RWPE2 (cell line): ENCODE results near the gene HNRNPAB.
A peak's percentile ranks its signal among the peaks of the same experiment; 100 is the strongest.

Source experiments
- ATAC-seq: fragments of 200-7000 bp; cut with Tn5 transposase; 3 replicates; pipeline ENCODE4 v1.9.1; 2021; ENCODE audit warnings: low read depth
- DNase-seq: peaks from one replicate; pipeline ENCODE4 v3.0.0-alpha.2; 2020; ENCODE audit warnings: low spot score
- H3K27ac ChIP-seq: fragments of 450-650 bp; 2 replicates; pipeline ENCODE4 v1.5.1; 2017; ENCODE audit warnings: mild to moderate bottlenecking; ENCODE audit not compliant: poor library complexity, severe bottlenecking
- H3K27me3 ChIP-seq: fragments of 250-450 bp; sonication (Bioruptor Pico); 2 replicates; pipeline ENCODE4 v1.5.1; 2021; ENCODE audit warnings: mild to moderate bottlenecking, moderate library complexity; ENCODE audit not compliant: insufficient read depth, poor library complexity, severe bottlenecking
- H3K36me3 ChIP-seq: fragments of 250-450 bp; sonication (Bioruptor Pico); 2 replicates; pipeline ENCODE4 v1.5.1; 2020; ENCODE audit warnings: low read depth, mild to moderate bottlenecking, moderate library complexity
- H3K4me1 ChIP-seq: fragments of 250-450 bp; sonication (Bioruptor Pico); 2 replicates; pipeline ENCODE4 v1.5.1; 2021; ENCODE audit warnings: mild to moderate bottlenecking, moderate library complexity; ENCODE audit not compliant: insufficient read depth, poor library complexity, severe bottlenecking
- H3K4me3 ChIP-seq: fragments of 250-450 bp; sonication (Bioruptor Pico); 2 replicates; pipeline ENCODE4 v1.5.1; 2021; ENCODE audit warnings: mild to moderate bottlenecking, moderate library complexity; ENCODE audit not compliant: severe bottlenecking
- H3K9me3 ChIP-seq: fragments of 250-450 bp; sonication (Bioruptor Pico); 2 replicates; pipeline ENCODE4 v1.5.1; 2021; ENCODE audit warnings: mild to moderate bottlenecking, moderate library complexity; ENCODE audit not compliant: severe bottlenecking
- CTCF ChIP-seq: fragments of 450-650 bp; IDR thresholded peaks from one replicate; pipeline ENCODE4 v1.5.1; 2017; ENCODE audit warnings: mild to moderate bottlenecking, moderate library complexity; ENCODE audit not compliant: poor library complexity, severe bottlenecking

HNRNPAB gene

GRCh38 chr5:178204182-178204934, at the start of gene HNRNPAB:
Gene HNRNPAB (plus strand): TSS chr5:178204533. CDS start chr5:178204838, 305 bp downstream.
- Histone ChIP-seq H3K27me3 (no peaks in the 10 kb centered on the region), H3K4me1 (peaks cover 20% of the 10 kb centered on the region), H3K9me3 (no peaks in the 10 kb centered on the region), H3K4me3 (peak within 1 kb of the TSS; percentile 94), H3K36me3 (peaks cover 41% of the 10 kb centered on the region), H3K27ac (peak within 1 kb of the TSS; percentile 85)
- no peak for TF ChIP-seq CTCF
- ATAC-seq (peak; percentile 83), DNase-seq (peak; percentile 95)

- ATAC-seq (no peak), DNase-seq (no peak)
- Histone ChIP-seq H3K27ac (no peak overlapping the region), H3K4me1 (peaks cover 5% of the 10 kb centered on the region), H3K4me3 (no peak overlapping the region), H3K36me3 (peaks cover 29% of the 10 kb centered on the region), H3K27me3 (no peaks in the 10 kb centered on the region), H3K9me3 (no peaks in the 10 kb centered on the region)
- no peak for TF ChIP-seq CTCF
Measured at GRCh38 chr5:178155065-178155464, 49.3 kb upstream of the HNRNPAB start.

- DNase-seq (no peak), ATAC-seq (no peak)
- Histone ChIP-seq H3K4me3 (no peak overlapping the region), H3K4me1 (no peaks in the 10 kb centered on the region), H3K9me3 (no peaks in the 10 kb centered on the region), H3K36me3 (no peaks in the 10 kb centered on the region), H3K27ac (no peak overlapping the region), H3K27me3 (no peaks in the 10 kb centered on the region)
- TF ChIP-seq CTCF = no peak
Measured at GRCh38 chr5:178160176-178160575, 44.2 kb upstream of the HNRNPAB start.

GRCh38 chr5:178162481-178162880, 41.9 kb upstream of the HNRNPAB start:
- Histone ChIP-seq H3K27me3 (no peaks in the 10 kb centered on the region), H3K4me1 (no peaks in the 10 kb centered on the region), H3K27ac (no peak overlapping the region), H3K9me3 (no peaks in the 10 kb centered on the region), H3K36me3 (no peaks in the 10 kb centered on the region), H3K4me3 (no peak overlapping the region)
- no peak for ATAC-seq
- DNase-seq = no peak
- no peak for TF ChIP-seq CTCF
